ENCODE data around the gene COCH. TPM values are rescaled to one million over a fixed set of nuclear protein-coding genes. Genes with fewer than 3 reads are reported as not detected.
"Not testable (repeated sequence)": the region's sequence is repeated elsewhere in the genome, so short reads cannot be mapped to it uniquely, and the experiment has no call there.

The COCH gene
- total RNA-seq, 8 experiments from 2014 or later: 0.97 to 14.9 (median 9.4) TPM

DNA sequence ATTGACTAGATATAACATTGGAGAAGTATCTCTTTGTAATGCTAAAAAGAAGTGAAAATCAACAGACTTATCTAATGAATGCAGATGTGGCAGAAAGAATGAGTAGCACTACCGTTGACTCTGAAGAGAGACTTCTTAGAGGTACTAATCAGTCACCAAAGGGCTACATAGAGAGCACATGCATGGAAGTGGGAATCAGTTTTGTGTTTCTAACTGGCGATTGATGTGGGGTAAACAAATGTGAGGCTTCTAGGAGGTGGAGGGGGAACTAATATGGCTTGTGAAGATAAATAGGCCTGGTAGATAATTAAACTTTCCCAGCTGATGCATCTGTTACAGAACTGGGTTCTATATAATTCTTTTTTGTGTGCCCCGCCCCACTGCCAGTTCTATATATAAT, 10.5 kb downstream of the COCH start:
- ATAC-seq (replicated peaks in 6 of 8): no peak

GRCh38 chr14:30885840-30886740, 11.7 kb downstream of the COCH start:
- WGBS, 10 experiments: 33 to 100% (median 94%) methylated on average over 1 to 6 of the region's 7 CpGs; no CpG with 5 or more reads in 1 of the 10 experiments
- H3K4me1 ChIP-seq (replicated peaks in 1 of 2): no peaks in the 10 kb centered on the region
- no peak overlapping the region for H3K4me3 ChIP-seq
- no peak overlapping the region for H3K27ac ChIP-seq
- peak in 1 of 8 experiments; percentile 6 for ATAC-seq (replicated peaks in 6 of 8)
- in situ Hi-C loops (cut with MboI; ENCODE audit: low pct_unique_long_range_greater_than_20kb in 2 of 9, low sequenced_read_pairs in 9 of 9, unreplicated experiment in 9 of 9): no loop called here

More for the DNA sequence above, 10.5 kb downstream of the COCH start:
- Histone ChIP-seq H3K27ac (no peak overlapping the region), H3K4me3 (no peak overlapping the region), H3K4me1 (replicated peaks in 1 of 2) (no peaks in the 10 kb centered on the region)
- in situ Hi-C loops (cut with MboI; ENCODE audit: low pct_unique_long_range_greater_than_20kb in 2 of 9, low sequenced_read_pairs in 9 of 9, unreplicated experiment in 9 of 9): no loop called here
- 5 to 100% (median 53%) methylated on average over 1 to 3 of the region's 3 CpGs; no CpG with 5 or more reads in 1 of the 10 experiments for WGBS, 10 experiments

DNA sequence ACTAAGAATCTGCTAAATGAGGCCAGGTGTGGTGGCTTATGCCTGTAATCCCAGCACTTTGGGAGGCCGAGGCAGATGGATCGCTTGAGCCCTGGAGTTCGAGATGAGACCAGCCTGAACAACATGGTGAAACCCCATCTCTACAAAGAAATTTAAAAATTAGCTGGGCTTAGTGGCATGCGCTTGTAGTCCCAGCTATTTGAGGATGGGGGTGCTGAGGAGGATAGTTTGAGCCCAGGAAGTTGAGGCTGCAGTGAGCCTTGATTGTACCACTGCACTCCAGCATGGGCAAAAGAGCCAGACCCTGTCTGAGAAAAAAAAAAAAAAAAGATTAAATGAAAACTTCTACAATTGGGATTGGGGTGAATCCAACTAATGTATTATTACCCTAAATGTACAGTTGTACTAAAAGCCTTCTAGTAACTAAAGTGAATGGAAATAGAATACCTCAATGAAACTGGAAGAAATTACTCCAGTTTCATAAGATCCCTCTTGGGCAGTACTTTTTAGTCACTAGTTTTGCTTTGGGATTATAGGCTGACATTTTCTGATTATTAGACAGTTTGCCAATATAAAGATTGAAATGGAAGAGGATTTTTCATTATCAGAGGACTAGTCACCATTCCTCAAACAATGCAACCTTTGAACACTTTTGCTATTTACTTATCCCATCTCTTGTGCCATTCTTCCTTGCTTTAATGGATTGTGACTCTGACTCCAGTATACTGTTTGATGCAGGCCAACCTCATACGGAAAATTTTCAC, 14.3 kb downstream of the COCH start:
- 82 to 100% (median 100%) methylated on average over 1 to 5 of the region's 5 CpGs; no CpG with 5 or more reads in 1 of the 10 experiments for WGBS, 10 experiments

GRCh38 chr14:30889244-30889594, 14.9 kb downstream of the COCH start:
- H3K4me3 ChIP-seq: no peak overlapping the region
- 50 to 100% (median 68%) methylated on average over 1 to 4 of the region's 4 CpGs for WGBS, 10 experiments
- no peaks in the 10 kb centered on the region for H3K4me1 ChIP-seq (replicated peaks in 1 of 2)
- no peak overlapping the region for H3K27ac ChIP-seq
- no peak for ATAC-seq (replicated peaks in 6 of 8)
- in situ Hi-C loops (cut with MboI; ENCODE audit: low pct_unique_long_range_greater_than_20kb in 2 of 9, low sequenced_read_pairs in 9 of 9, unreplicated experiment in 9 of 9): no loop called here

More for the DNA sequence above, 14.3 kb downstream of the COCH start:
- H3K4me3 ChIP-seq: no peak overlapping the region
- in situ Hi-C loops (cut with MboI; ENCODE audit: low pct_unique_long_range_greater_than_20kb in 2 of 9, low sequenced_read_pairs in 9 of 9, unreplicated experiment in 9 of 9): no loop called here
- no peak overlapping the region for H3K27ac ChIP-seq
- no peaks in the 10 kb centered on the region for H3K4me1 ChIP-seq (replicated peaks in 1 of 2)
- no peak for ATAC-seq (replicated peaks in 6 of 8)

- no peak overlapping the region for H3K27ac ChIP-seq
- no peak overlapping the region for H3K4me3 ChIP-seq
- no peak for ATAC-seq (replicated peaks in 6 of 8)
- 87 to 100% (median 100%) methylated on average over 1 to 2 of the region's 2 CpGs for WGBS, 10 experiments
- H3K4me1 ChIP-seq (replicated peaks in 1 of 2): no peaks in the 10 kb centered on the region
- in situ Hi-C loops (cut with MboI; ENCODE audit: low pct_unique_long_range_greater_than_20kb in 2 of 9, low sequenced_read_pairs in 9 of 9, unreplicated experiment in 9 of 9): no loop called here
Measured at GRCh38 chr14:30893819-30894218, 19.5 kb downstream of the COCH start.

DNA sequence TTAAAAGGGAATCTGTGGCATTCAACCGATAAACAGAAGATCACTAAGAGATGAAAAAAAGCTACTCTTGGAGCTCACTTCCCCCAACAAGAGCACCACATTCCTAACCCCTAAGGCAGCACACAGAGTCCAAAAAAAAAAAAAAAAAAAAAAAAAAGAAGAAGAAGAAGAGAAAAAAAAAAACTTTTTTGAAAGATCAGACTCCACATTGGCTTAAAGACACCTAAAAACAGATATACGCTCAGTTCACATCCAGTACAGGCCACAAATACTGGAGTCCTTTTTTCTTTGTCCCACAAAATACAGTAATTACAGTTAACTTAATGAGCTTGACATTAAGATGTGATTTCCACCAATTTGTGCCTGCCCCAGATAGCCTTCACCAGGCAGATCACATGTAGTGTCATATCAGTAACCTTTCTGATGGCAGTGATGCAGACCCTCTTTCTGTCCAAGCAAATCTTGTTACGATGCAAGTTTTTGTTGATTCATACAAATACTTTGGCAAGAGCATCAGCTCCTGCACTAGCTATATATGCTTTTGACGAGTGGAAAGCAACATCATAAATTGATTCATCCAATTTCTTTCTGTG, 20.7 kb downstream of the COCH start:
- 88 to 100% (median 96%) methylated on average over 1 to 4 of the region's 4 CpGs for WGBS, 10 experiments
- no peak for ATAC-seq (replicated peaks in 6 of 8)
- no peaks in the 10 kb centered on the region for H3K4me1 ChIP-seq (replicated peaks in 1 of 2)

GRCh38 chr14:30896435-30896834, 22.1 kb downstream of the COCH start:
- no peaks in the 10 kb centered on the region for H3K4me1 ChIP-seq (replicated peaks in 1 of 2)
- H3K4me3 ChIP-seq: no peak overlapping the region
- H3K27ac ChIP-seq: no peak overlapping the region
- in situ Hi-C loops (cut with MboI; ENCODE audit: low pct_unique_long_range_greater_than_20kb in 2 of 9, low sequenced_read_pairs in 9 of 9, unreplicated experiment in 9 of 9): no loop called here
- ATAC-seq (replicated peaks in 6 of 8): no peak

More for the DNA sequence above, 20.7 kb downstream of the COCH start:
- H3K27ac ChIP-seq: no peak overlapping the region
- in situ Hi-C loops (cut with MboI; ENCODE audit: low pct_unique_long_range_greater_than_20kb in 2 of 9, low sequenced_read_pairs in 9 of 9, unreplicated experiment in 9 of 9): no loop called here
- no peak overlapping the region for H3K4me3 ChIP-seq

DNA sequence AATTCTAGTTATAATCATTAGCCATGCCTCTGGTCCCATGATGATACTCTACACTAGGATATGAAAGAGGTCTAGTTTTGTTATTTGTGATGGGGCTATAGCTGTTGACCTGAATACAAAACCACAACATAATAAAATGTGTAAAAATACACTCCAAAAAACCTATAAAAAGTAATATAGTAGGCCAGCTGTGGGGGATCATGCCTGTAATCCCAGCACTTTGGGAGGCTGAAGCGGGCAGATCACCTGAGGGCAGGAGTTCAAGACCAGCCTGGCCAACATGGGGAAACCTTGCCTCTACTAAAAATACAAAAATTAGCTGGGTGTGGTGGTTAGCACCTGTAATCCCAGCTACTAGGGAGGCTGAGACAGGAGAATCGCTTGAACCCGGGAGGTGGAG, 22.8 kb downstream of the COCH start:
- H3K4me1 ChIP-seq (replicated peaks in 1 of 2); H3K4me3 ChIP-seq; in situ Hi-C loops (cut with MboI; ENCODE audit: low pct_unique_long_range_greater_than_20kb in 2 of 9, low sequenced_read_pairs in 9 of 9, unreplicated experiment in 9 of 9); ATAC-seq (replicated peaks in 6 of 8); H3K27ac ChIP-seq: not testable (repeated sequence)
- 70 to 100% (median 100%) methylated on average over 1 to 3 of the region's 3 CpGs; no CpG with 5 or more reads in 5 of the 10 experiments for WGBS, 10 experiments

DNA sequence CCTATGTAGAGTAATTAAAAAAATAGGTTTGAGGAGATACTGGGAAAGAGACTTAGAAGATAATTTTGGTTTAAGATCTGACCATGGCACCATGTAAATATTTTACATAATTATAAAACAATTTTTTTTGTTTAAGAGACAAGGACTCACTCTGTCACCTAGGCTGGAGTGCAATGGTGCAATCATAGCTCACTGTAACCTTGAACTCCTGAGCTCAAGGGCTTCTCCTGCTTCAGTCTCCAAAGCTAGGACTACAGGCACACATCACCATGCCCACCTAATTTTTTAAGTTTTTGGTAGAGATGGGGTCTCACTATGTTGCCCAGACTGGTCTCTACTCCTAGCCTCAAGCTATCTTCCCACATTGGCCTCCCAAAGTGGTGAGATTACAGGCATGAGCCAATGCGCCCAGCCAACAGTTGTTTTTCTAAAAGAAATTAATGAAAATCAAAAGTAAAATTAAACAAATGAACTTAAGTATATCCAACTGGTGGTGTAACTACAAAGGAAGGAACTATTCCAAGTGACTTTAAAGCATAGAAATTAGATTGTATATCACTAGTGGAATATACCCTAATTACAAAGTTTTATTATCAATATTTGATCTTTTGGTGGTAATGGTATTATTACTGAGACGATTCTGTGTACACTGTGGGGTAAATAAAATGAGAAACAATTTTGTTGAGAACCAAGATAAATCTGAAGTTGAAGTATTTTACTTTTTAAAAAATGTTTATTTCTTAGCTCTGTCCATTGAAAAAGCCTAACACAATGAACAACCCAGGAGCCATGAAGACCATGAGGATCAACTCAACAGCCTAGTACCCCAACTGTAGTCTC, 29.1 kb downstream of the COCH start:
- in situ Hi-C loops (cut with MboI; ENCODE audit: low pct_unique_long_range_greater_than_20kb in 2 of 9, low sequenced_read_pairs in 9 of 9, unreplicated experiment in 9 of 9): no loop called here
- WGBS, 10 experiments: 80 to 100% (median 97%) methylated on average over 1 to 2 of the region's 2 CpGs; no CpG with 5 or more reads in 2 of the 10 experiments
- H3K4me1 ChIP-seq (replicated peaks in 1 of 2): no peaks in the 10 kb centered on the region
- ATAC-seq (replicated peaks in 6 of 8): no peak
- H3K27ac ChIP-seq: no peak overlapping the region
- no peak overlapping the region for H3K4me3 ChIP-seq

DNA sequence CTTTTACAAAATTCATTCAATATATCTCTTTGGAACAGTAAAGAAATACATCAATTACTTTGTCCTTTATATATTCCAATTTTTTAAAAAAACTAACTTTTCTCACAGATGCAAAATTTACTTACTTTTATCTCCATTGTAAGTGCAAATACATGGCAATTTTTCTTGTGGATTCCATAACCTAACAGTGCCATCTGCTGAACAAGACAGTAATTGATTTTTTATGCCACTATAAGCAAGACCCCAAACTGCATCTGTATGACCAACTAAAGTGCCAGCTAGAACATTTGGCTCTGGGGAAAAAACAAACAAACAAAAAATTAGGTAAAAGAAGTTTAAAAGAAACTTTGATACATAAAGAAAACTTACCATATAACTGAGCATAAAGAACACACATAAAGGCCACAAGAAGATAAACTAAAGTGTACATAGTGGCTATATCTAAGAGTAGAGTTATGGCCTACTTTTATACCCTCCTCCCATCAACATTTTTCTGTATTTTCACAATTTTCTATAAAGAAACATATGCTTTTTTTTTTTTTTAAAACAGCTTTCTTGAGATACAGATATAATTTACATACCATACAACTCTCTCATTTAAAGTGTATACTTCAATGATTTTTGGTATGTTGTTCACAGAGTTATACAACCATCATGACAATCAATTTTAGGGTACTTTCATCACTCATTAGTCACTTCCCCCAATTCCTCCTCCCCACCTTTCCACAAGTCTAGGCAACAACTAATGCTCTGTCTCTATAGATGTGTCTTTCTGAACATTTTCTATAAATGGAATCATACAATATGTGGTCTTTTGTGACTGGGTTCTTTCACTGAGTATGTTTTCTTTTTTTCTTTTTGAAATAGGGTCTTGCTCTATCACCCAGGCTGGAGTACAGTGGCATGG, 32.6 kb downstream of the COCH start:
- H3K27ac ChIP-seq: no peak overlapping the region
- ATAC-seq (replicated peaks in 6 of 8): peak in 1 of 8 experiments; percentile 44
- in situ Hi-C loops (cut with MboI; ENCODE audit: low pct_unique_long_range_greater_than_20kb in 2 of 9, low sequenced_read_pairs in 9 of 9, unreplicated experiment in 9 of 9): no loop called here
- no peak overlapping the region for H3K4me3 ChIP-seq
- H3K4me1 ChIP-seq (replicated peaks in 1 of 2): no peaks in the 10 kb centered on the region

DNA sequence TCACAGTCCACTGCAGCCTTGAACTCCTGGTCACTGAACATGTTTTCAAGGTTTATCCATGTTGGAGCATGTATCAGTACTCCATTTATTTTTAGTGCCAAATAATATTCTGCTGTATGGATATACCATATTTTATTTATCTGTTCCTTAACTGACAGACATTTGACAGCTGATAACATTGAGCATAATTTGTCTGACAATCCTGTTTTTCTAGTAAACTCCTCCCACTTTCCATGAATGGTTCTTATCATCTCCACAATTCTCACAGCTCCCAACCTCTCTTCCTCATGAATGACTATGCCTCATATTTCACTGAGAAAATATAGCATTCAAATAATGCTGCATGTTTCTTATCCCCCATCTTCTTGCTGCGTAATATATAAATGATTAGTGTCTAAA, 33.3 kb downstream of the COCH start:
- no peaks in the 10 kb centered on the region for H3K4me1 ChIP-seq (replicated peaks in 1 of 2)
- ATAC-seq (replicated peaks in 6 of 8): no peak
- no peak overlapping the region for H3K4me3 ChIP-seq
- no peak overlapping the region for H3K27ac ChIP-seq
- 100% methylated on average over 1 of the region's 1 CpG; no CpG with 5 or more reads in 3 of the 10 experiments for WGBS, 10 experiments
- in situ Hi-C loops (cut with MboI; ENCODE audit: low pct_unique_long_range_greater_than_20kb in 2 of 9, low sequenced_read_pairs in 9 of 9, unreplicated experiment in 9 of 9): no loop called here

DNA sequence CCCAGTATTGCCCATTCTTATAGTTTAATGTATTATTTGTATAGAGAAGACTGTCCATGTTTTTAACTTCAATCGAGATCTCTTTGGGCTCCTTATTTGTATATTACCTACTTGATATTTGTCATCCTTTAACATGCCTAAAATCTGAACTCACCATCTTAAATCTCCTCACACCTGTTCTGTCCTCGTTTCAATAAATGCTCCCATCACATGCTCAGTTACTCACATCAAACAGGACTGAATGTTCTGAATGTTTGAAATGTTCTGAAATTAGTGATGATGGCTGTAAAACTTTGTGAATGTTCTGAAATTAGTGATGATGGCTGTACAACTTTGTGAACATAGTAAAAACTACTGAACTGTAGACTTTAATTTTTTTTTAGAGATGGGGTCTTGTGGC, 34.5 kb downstream of the COCH start:
- H3K4me3 ChIP-seq: no peak overlapping the region
- no peaks in the 10 kb centered on the region for H3K4me1 ChIP-seq (replicated peaks in 1 of 2)
- WGBS, 10 experiments: 14 to 100% (median 91%) methylated on average over 1 to 2 of the region's 2 CpGs; no CpG with 5 or more reads in 3 of the 10 experiments
- ATAC-seq (replicated peaks in 6 of 8): no peak
- no peak overlapping the region for H3K27ac ChIP-seq
- in situ Hi-C loops (cut with MboI; ENCODE audit: low pct_unique_long_range_greater_than_20kb in 2 of 9, low sequenced_read_pairs in 9 of 9, unreplicated experiment in 9 of 9): no loop called here
